NCI-H510A (cell line): ENCODE measurements around the gene COMMD1.
"Not testable (repeated sequence)": the region's sequence is repeated elsewhere in the genome, so short reads cannot be mapped to it uniquely, and the experiment has no call there.

Source experiments
- DNase-seq: peaks from one replicate; lab custom pipeline; 2025; lab: John Stamatoyannopoulos, UW

COMMD1 gene

DNA sequence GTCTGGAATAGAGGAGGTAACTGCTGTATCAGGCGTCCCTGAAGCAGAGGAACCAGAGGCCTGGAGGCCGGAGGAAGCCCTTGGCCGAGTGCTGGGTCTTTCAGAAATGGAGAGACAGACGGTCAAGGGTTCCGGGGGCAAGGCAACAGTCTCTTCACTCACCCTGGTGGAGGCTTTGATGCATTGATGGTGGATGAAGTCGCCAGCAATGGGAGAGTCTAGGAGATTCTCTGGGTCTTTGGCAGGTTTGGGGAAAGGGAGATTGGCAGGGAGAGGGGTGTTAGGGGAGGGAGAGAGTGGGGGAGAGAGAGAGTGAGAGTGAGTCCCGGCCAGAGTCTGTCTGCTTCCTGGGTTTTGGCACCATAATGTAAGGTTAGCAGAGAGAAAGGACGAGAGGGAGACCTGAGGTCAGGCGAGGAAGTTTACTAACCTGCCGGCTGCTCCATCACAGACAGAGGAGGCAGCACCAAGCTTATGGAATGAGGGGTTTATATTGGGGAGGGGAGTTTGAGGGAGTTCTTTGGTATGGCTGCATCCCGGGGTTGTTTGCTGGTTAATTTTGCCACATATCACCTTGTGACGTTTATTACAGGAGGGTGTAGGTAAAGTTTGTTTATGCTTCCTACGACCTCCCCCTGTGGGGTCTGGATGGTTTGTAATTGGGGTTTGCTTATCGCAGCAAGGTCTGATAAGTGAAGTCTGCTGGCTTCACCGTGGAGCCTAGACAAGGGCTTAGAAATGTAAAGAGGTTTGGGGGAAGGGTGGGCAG lies 19.6 kb downstream of the COMMD1 start:
- no peak for DNase-seq

DNA sequence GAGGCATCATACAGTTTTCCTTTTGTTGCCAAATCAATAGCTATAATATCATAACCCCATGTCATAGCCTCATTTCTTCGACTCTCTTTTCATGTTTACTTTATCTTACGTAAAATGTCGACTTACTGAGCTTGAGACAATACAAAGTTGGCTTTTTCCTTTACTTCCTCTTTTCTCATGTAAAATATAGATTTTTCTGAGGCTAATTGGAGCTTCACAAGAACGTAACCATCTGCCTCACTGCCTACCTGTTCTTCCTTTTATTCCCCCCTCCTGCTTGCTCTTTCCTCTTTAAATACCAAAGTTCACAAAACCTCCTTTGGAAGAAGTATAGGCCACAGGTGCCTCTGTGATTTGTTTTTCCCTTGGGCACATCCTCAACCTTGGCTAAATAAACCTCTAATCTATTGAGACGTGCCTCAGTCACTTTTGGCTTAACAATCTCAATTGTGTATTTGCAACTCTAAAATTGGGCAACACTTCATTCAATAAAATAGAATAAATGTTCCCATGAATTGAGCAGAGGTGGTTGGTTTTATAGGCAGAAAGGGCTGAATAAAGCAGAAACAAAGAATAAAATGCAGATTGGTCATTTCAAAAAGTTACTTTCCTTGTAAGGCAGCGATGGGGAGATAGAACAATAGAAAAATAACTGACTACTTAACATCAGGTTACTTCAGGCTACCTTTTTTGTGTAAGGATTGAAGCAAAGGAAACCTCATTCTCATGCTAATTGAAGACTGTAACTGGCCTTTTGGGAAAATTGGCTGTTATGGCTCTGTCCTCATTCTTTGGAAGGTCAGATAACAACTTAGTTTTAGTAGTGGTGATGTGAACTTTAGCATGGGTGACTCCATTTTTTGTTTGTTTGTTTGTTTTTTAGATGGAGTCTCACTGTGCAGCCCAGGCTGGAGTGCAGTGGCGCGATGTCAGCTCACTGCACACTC lies 21.3 kb downstream of the COMMD1 start:
- no peak for DNase-seq

DNA sequence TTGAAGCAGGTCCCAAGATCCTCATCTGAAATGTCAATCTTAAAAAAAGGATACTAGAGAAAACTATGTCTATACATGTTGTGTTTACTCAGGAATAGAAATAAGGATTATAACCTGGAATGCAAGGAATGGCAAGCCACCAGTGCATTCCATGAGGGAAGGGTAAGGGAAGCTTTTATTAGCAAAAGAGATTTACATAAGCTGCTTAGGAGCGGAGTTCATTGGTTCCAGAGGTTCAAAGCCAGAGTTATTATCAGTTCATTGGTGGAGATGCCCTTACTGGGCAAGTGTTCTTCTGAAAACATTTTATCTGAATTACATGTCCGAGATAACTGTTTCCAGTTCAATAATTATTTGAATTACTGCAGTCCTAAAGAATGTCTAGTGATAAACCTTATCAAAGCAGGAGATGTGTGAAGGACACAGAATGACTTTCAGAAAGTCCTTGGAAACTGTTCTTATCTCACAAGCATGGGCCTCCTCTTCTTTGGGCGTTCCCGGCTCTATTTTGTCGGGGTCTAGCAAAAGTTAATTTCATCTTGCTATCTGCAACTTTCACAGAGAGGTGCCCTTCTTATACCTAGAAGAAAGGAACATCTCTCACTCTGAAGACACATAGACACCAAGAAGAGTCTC lies 23.5 kb downstream of the COMMD1 start:
- no peak for DNase-seq

DNA sequence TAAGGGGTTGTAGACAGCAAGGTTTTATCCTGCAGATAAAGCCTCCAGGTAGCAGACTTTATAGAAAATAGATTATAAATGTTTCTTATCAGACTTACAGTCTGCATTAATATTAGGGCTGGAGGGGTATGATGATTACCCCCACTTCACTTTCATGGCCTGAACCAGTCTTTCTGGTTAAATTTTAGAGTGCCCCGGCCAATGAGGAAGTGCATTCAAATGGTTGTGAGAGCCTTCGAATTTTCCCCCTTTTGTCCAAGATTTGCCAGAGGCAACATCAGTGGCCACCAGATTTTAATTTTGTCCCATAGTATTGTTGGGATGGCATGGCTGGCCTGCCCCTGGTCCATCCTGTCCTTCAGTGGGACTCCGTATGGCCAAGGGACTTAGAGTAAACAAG lies 31.6 kb downstream of the COMMD1 start:
- DNase-seq: no peak

DNA sequence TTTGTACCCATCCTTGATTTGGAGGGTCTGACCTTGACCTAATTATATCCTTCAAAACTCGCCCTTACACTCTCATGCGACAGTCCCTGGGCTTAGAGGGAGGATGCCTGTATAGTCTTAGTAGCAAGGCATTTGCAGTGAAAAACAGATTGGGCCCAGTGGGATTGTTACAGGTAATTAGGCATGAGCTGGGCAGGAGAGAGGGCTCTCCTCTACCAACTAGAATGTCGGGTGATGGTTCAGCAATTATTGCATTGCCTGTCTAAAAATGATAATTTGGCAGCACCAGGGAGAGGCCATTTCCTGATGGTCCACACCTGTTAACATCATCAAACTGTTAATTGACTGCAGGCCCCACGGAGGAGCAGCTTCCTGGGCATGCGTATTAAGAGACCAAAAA lies 32.4 kb downstream of the COMMD1 start:
- DNase-seq: no peak

DNA sequence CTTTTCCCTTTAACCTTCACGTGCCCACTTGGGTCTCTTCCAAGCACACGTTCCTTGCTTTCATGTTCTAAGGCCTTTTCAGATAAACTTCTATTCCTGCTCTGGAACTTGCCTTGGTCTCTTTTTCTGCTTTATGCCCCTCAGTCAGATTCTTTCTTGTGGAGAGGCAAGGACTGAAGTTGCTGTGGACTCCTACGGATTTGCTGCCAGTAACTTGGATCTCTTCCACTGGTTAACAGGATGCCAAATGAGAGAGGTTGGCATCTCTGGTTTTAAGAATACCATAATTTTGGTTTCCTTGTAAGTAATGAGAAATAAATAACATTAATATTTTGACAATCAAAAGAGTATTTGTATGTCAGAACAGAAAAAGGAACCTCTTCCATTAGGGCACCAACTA lies 33.0 kb downstream of the COMMD1 start:
- DNase-seq: no peak

DNA sequence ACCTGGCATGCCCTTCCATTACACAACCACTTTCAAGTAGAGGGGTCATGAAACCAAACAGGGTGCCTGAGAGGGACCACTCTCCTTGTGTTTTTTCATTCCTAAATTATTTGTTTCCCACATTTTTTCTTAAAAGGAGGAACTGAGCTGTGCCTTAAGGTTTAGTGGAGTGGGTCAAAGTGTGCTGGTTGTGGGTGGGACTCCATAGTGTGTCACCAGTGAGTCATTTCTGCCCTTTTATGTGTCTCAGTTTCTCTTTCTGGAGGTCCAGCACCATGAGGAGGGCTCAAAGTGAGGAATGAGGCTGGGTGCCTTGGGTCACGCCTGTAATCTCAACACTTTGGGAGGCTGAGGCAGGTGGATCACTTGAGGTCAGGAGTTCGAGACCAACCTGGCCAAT lies 37.8 kb downstream of the COMMD1 start:
- DNase-seq: no peak

DNA sequence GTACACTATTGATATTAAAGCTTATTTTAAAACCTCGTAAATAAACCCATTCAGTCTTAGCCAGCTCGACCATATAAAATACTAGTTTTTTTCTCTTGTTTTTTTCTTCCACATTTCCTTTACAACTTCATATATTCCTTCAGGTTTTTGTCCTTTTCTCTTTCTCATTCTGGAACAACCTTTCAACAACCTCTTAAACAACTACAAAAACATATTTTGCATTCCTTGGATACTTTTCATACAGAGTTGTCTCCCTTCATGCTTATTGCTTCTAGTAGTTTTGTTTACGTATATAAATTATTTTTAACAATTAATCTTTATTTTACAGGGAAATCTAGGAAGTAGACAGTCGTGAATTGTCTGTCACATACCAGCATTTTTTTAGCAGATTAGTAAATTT lies 41.2 kb downstream of the COMMD1 start:
- DNase-seq: no peak

DNA sequence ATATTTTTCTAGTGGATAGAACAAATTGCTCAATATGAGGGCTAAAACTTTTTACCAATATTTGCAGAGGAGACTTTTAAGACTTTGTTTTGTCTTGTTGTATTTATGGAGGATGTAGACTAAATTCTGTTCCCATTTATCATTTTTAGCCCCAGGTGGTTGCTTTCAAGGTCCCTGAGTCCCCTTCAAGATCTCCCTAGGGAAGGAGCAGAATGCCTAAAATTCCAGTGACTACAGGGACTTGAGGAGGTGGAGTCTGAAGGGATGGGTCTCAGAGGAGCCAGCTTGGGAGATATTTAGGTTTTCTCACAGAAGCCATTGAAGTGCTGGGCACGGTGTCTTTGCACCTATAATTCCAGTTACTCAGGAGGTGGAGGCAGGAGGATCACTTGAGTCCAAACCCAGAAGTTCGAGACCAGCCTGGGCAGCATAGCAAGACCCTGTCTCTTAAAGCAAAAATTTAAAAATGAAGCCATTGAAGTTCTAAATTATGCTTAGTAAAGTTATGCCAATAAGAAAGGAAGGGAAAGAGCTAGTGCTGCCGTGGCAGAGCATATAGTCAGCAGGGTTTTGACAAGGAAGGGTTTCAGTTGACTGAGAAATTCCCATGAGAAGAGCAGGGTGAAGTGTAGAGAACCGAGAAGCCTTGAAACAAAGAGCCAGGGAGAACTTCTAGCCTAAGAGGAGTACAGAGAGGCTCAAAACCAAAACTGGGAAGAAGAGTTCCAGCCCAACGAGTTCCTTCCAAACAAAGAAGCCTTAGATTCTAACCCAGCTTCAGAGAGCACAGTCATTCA lies 43.4 kb downstream of the COMMD1 start:
- no peak for DNase-seq

DNA sequence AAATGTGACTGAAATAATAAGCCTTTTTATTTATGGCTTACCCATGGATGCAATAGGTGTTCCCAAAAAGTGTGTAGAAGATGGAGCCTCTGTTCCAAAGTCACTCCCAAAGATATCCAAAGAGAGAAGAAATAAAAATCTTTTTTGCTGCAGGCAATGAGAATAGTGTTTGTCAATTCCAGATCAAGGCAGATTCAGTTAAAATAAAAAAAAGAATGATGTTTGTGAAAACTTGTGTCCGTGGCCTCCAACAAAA lies 43.9 kb downstream of the COMMD1 start:
- DNase-seq: no peak

DNA sequence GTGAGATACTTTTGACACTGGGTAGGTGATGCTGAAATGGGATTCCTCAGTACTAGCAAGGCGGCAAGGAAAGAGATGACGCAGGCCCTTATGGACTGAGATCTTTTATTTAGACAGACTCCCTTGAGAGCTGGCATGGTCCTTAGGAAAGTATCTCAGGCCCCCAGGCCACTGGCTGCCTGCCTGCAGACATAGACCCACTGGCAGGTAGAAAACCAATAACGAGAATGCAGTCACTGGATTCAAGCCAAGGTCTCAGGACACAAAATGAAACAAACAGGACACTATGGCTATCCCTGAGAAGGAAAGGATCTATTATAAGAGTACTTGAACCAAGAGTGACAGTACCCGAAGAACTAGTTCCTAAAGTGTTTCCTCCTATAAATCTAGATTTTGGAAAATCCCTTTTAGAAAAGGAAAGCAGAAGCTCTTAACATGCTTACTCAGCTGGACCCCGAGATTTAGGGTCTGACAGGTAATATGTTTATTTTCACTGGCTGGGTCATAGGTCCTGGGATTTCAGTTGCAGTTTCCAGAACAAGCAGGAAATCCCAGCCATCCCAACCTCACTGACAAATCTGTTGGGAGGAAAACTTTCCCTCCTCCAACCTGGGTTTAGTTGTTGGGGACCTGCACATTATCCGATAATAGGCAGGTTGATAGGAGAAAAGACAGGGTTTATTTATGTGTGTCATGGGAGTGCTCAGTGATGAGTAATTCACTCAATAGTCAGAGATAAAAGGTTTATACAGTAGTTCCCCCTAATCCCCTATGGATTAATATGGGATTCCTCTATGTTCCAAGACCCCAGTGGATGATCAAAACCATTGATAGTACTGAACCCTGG lies 44.5 kb downstream of the COMMD1 start:
- DNase-seq: no peak

DNA sequence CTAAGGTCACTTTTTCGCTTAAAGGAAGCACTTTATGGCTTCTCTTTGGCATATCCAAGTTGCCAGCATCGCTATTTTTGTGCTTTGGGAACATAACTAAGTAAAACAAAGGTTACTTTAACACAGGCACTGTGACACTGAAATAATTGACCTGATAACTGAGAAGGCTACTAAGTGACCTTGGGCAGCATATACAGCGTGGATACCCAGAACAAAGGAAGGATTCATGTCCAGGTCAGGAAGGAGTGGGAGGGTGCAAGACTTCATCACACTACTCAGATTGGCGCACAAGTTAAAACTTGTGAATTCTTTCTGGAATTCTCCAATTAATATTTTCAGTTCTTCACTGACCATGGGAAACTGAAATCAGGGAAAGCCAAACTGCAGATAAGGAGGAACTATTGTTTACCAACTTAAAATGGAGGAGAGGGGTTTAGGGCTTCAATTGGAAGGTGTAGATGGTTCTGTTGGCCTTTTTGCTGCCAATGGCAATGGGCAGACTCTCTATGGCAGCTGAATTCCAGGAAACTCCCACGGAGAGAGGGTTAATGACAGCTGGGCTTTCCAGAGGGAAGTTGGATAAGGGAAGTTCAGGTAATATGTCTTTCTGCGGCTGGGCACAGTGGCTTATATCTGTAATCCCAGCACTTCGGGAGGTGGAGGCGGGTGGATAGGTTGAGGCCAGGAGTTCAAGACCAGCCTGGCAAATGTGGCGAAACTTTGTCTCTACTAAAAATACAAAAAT lies 45.3 kb downstream of the COMMD1 start:
- DNase-seq: no peak

DNA sequence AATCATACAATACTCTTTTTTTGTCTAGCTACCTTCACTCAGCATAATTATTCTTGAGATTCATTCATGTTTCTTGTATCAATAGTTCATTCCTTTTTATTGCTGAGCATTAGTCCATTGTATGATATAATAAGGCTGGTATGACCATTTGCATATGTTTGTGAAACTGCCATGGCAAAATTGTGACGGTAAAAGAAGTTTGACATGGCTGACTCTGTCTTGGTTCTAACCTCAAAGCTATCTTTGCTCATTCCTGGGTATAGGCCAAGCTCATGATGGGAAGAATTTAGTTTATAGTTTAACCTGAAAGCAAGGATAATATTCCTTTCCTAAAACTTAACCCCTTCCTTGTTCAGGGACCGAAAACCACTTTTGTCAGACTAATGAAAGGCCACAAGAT lies 46.4 kb downstream of the COMMD1 start:
- no peak for DNase-seq

DNA sequence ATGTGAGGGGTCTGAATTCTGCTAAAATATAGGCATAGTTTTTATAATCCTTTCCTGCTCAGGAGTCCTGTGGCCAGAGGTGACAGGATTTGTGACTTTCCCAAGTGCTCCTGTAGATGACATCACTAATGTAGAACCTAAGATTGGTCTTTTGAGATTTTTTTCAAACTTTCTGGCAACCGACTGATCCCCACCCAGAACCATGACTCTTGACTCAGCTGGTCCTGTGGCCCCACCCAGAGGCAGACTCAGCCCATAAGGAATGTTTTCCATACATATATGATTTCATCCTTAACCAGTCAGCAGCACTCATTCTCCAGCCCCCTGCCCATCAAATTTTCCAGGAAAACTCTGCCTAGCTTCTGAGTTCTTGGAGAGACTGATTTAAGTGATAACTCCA lies 46.8 kb downstream of the COMMD1 start:
- no peak for DNase-seq

DNA sequence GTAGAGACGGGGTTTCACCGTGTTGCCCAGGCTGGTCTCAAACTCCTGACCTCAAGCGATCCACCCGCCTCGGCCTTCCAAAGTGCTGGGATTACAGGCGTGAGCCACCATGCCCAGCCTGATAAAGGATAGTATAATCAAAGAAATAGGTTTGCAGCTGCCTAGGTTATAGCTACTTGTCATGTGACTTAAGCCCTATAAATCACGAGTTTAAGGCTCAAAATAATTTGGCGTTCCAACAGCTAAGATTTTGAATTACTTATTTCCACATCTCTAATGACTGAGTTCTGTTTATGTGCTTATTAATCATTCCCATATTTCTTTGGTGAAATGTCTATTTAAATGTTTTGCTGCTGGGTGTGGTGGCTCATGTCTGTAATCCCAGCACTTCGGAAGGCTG lies 49.4 kb downstream of the COMMD1 start:
- not testable (repeated sequence) for DNase-seq

DNA sequence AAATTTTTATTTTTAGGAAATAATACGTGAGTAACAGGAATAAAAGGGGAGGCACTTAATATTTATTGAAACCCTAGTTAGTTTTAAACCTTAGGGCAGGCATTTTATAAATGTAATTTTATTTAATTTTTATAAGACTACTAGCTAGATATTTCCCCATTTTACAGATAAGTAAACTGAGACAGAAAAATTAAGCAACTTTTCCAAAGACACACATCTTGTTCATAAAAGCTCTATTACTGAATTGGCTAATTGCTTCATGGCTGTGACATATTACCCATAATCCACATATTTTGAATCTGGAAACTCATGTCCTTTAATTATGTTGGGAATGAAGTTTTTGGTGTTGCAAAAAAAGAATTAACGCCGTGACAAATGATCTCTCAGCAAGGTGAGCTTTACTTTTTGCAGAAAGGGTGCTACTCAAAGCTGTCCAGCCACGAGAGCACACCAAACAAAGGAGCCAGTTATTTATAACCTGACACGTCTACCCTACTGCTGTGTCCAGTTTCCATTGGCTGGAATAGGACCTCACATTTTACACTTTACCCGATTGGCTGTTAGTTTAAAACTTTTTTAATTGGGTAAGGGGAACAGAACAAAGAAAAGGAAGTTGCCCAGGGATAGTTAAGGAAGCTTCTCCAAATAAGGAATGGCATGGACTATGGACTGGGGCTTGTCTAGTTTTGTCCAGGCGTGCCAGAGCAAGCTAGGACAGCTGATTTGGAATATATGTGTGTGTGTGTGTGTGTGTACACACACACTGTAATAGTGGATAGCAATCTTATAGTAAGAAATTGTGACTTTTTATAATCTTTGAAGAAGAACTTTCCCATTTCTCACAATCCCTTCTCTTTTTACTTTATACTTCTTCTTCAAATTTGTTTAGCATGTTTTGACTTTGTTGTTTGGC lies 54.2 kb downstream of the COMMD1 start:
- DNase-seq: no peak

DNA sequence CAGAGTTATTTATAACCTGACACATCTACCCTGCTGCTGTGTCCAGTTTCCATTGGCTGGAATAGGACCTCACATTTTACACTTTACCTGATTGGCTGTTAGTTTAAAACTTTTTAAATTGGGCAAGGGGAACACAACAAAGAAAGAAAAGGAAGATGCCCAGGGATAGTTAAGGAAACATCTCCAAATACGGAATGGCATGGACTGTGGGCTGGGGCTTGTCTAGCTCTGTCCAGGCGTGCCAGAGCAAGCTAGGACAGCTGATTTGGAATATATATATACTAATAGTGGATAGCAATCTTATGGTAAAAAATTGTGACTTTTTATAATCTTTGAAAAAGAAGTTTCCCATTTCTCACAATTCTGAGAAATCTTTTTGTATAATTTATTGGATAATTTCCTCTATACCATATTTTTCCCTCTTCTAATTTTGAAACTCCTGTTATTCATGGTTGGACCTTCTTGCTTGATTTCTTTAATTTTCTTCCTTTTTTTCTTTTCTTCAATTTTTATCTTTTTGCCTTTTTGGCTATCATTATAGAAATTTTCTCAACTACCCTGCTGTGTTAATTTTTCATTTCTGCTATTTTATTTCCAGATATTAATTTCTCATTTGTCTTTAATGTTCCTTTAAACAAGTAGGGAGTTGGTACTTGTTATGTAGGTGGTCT lies 55.9 kb downstream of the COMMD1 start:
- no peak for DNase-seq

DNA sequence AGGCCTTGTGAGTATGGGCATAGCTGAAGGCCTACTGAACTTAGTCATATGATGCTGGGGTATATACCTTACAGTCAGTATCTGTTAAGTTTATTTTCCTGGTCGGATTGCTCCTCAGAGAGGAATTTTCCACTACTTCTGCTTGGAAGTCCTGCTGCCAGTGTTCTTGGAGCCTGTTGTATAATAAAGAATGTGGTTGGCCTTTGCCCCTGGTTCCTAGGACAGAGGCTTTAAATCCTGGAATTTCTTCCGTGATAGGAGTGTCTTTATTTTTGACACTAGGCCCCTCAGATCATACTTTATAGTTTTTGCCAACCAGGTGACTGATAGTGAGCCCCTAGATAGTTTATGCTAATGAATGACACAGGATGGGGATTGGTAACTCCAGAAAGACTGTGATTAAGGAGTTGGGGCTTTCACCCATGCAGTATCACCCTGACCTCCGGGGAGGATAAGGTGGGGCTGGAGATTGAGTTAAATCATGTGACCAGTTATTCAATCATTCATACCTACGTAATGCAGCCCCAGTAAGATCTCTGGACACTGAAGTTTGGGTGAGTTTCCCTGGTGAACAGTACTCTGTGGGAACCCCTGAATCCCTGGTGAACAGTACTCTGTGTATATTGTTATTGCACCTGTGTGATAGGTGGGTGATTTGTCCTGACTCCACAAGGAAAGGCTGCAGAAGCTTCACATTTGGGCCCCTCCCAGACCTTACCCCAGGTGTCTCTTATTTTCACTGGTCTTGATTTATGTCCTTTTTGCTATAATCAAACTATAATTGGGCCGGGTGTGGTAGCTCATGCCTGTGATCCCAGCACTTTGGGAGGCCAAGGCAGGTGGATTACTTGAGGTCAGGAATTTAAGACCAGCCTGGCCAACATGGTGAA lies 56.9 kb downstream of the COMMD1 start:
- no peak for DNase-seq
